Fibroblast of peridontal ligament (primary cell): ENCODE results near the gene CA5A.
A peak's percentile ranks its signal among the peaks of the same experiment; 100 is the strongest.
"Not testable (repeated sequence)": the region's sequence is repeated elsewhere in the genome, so short reads cannot be mapped to it uniquely, and the experiment has no call there.

Source experiments
- DNase-seq: peaks from one replicate; pipeline ENCODE4 v3.0.0-alpha.2; 2010; ENCODE audit errors: extremely low read depth

Gene CA5A

DNA sequence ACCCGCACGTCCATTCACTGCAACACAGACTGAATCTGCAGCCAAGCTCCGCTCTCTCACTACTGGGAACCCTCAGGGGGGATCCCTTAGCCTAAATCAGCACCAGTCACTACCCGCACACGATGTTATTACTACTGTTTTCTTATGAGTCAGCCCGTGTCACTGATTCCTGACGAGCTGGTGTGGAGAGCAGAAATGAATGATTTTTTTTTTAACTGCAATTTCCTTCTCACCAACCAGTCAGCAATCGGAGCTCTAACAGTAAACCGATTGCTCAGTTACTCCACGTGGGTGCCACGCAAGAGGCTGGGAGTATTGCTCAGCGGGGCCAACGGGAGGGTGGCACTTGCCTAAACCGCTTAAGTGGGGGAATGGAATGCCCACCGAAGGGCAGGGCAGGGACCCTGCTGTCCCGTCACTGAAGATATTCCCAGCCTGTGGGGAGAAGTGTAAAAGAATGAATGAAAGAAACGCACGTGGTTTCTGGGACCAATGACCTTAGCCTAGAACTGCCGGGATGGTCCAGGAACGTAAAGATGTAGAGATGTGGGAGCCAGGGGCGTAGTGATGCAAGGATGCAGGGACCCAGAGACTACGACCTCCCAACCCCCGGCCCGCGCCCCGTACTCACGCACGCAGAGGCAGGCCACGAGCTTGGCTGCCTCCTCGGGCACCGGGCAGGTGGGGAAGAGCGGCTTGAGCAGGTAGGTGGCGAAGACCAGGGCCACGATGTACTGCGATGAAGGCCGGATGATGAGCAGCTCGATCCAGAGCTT lies 67.9 kb downstream of the CA5A start:
- peak; percentile 89 for DNase-seq

DNA sequence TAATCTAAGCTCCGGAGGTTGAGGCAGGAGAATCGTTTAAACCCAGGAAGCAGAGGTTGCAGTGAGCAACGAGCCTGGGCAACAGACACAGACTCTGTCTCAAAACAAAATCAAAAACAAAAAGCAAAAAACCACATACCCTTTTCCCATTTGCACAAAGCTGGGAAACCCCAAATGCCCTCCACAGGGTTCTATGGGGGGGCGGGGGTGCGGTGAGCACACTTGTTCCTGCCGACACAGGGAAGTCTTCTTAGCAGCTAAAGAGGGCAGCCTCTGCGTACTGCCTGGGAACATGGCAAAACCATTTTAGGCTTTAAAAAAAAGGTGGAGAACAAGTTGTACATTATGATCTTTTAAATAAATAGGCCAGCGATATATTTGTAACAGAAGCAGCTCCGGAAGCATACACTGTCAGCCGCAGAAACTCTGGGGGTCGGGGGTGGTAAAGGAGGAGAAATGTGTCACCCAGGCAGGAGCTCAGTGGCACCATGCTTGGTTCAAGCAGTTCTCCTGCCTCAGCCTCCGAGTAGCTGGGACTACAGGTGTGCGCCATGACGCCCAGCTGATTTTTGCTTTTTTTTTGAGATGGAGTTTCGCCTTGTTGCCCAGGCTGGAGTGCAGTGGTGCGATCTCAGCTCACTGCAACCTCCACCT lies 70.3 kb downstream of the CA5A start:
- DNase-seq, result not testable (repeated sequence)

GRCh38 chr16:87864331-87864989 lies 71.9 kb downstream of the CA5A start:
- no peak for DNase-seq

DNA sequence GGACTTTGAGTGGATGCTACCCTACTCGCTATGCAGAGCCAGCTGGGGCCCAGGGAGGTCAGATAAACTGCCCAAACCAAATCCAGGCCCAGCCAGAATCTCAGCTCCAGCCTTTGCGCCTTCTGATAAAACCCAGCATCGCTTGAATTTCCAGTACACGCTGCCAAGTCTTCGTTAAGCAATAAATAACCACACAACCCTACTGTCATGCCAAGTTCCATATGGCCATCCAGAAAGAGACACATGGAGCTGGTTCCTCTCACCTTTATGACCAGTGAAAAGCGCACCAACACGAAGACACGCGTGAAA lies 73.0 kb downstream of the CA5A start:
- DNase-seq, result not testable (repeated sequence)

GRCh38 chr16:87862597-87863326 lies 73.6 kb downstream of the CA5A start:
- DNase-seq, result not testable (repeated sequence)

DNA sequence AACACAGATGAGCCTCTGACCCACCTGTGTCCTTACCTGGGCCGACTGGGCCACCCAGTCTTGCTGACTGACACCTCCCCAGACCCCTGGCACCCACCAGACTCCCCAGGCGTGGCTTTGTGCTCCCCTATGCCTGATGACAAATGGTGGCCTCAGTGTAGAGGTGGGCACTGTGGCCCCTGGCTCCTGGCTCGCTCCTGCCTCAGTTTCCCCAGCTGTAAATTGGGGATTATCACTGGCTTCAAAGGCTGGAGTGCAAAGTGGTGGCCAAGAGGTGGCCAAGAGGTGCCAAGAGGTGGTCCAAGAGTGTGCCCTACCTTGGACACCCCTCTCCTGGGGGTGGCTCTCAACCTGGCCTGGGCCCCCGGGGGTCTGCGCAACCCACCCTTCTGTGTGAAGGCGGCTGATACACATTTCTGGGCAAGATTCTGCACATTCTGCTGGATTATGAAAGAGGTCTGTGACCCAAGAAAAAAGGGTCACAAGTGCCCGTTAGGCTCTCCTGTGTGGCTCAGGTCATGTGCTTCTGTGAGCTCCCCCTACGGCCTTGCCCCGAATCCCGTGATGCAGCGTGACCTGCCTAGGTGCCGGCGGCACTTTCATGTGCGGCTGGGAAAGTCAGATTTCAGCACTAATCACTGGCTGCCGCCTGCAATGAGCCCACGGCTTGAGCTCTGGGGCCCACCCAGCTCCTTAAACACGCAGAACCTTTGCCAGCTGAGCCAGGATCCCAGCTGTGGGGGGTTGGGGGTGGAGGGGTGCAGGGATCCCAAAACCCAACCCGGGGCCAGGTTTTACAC lies 74.8 kb downstream of the CA5A start:
- DNase-seq, result not testable (repeated sequence)

- peak; percentile 69 for DNase-seq
These were observed 75.6 kb downstream of the CA5A start for GRCh38 chr16:87860553-87861299.

DNA sequence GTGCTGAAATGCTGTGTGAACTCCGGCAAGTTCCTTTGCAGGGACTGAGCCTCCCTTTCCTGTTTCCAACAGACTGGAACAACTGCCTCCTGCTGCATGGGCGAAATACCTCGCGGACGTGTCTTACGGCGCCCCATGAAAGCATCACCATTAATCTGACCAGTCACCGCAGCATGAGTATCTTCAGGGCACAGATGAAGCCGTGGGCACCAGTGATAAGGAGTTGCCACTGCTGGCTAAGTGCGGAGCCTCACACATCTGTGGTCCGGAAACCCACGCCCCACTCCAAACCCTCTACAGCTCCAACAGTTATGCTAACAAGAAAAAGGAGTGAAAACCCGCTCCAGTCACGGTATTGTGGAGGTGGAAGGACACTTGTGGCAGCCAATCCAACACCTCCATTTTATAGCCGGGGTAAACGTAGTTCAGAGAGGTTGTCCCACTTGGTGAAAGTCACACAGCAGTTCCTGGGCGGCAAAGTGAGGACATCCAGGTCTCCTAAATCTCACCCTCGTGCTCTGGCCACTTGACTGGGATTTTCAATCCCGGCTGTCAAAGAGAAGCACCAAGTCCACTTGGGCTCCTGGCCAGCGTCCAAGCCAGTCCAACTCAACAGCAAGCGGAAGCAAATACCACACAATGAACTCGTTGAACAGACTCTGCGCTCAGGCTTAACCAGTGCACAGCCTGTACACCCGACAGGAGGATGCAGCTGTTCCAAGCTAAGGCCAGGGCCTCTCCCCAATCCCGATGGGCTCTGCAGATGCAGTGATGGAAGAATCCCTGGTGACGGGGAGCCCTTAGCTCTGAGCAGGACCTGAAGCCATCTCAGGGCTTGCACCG lies 78.0 kb downstream of the CA5A start:
- not testable (repeated sequence) for DNase-seq

GRCh38 chr16:87856791-87857228 lies 79.5 kb downstream of the CA5A start:
- no peak for DNase-seq

- DNase-seq, result no peak
These were observed 80.2 kb downstream of the CA5A start for GRCh38 chr16:87855852-87856715.

DNA sequence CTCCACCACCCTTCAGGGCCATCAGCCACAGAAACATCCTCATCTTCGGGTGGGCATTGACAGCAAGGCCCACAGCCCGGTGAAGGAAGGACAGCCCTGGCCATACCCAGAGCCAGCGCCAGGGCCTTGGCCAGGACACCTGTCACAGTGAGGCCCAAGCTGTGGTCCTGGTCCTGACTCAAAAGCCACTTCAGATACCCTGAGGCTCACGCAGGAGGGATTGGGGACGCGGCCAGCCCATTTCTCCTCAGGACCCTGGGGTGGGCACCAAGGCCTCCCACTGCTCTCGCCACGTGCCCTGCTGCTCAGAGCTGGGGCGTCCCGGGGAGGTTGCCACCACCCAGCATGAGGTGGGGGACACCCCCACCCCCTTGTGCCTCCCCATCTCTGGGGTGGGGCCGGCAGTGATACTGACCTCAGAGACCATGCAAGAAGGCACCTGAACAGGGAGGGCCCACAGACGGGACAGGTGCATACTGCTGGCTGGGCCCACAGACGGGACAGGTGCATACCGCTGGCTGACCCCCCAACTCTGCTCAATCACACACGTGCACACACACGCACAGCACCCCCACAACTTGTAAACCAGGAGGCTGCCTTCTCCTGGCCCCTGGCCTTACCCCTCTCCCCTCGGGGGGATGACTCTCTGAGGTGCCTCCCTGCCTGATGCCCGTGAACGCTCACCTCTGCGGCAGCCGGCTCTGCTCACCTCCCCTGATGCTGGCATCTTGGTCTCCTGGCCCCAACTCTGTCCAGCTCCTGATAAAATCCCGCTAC lies 81.2 kb downstream of the CA5A start:
- no peak for DNase-seq

DNA sequence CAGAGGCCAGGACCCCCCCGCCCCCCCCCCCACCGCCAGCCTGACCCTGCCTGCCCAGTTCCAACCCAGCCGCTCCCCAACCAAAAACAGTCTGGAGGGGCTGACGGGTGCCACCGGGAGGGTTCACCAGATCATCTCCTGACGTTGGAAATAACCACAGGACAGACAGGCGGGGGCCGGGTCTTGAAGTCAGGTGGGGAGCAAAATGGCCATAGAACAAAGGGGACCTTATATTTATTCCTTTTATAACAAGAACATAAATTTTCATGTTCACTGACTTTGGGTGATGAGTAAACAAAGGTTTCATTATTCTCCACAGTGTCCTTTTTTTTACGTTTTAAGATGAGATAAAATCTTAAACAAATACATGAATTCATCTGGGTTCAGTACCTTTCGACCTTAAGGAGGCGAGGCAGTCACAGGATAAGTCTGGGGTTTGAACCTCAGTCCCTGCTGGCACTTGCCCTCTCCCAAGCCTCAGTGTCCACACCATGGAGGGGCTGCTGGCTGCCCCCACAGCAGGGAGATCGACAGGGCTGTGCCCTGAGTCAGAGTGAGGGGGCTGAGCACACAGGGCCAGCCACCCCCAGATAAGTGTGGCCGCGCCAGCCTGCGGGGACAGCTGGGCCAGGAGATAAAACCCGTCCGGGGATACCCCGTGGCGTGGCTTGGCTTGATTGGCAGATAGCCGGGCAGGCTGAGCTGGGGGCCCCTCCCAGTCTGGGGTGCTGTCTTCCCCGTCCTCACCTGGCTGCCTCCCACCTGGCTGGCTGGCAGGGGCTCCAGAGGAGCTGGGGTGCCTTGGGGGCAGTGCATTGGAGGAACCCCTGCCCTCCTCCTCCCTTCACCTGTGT lies 82.0 kb downstream of the CA5A start:
- no peak for DNase-seq

GRCh38 chr16:87853411-87854052 lies 82.8 kb downstream of the CA5A start:
- DNase-seq, result peak; percentile 91

- DNase-seq, result no peak
These were observed 84.7 kb downstream of the CA5A start for GRCh38 chr16:87851601-87852000.

DNA sequence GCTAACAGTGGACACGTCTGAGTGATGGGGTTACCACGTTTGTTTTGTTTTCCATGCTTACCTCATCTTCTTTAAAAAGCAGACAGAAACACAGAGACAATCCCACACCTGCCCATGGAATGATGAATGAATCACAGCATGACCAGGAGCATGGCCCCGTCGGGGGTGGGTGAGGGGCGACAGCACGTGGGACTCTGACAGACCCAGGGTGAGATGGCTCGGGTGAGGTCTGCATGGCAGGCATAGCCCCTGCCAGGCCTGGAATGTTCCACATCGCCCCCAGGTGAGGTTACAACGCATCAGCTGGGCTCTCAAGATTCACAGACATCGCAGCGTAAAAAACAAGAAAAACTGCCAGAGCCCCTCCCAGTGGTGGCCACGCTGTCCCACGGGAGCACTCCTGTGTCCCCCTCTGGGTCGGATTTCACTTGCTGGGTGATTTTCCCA lies 85.2 kb downstream of the CA5A start:
- DNase-seq, result no peak
